NCI-H69 (cell line): Measurements from ENCODE around the gene GPC2.
"Not testable (repeated sequence)": the region's sequence is repeated elsewhere in the genome, so short reads cannot be mapped to it uniquely, and the experiment has no call there.

Experiments used
- DNase-seq: peaks from one replicate; lab custom pipeline; 2025; lab: John Stamatoyannopoulos, UW

The GPC2 gene

DNA sequence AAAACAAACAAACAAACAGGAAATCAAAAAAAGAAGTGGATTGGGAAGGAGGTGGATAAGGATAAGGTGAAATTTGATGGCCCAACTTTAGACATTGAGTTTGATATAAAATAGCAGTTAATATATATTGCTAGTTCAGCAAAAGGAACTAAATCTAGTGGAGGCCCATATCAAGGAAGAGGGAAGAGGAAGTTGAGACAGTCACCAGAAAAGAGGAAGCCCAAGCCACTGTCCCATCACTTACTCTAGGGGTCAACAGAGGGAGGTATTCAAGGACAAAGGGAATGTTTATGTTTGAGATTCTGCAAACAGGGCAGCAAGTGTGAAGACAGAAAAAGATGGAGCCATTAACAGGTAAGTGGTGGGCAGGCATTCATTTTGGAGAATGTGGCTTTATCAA, 24.8 kb downstream of the GPC2 start:
- no peak for DNase-seq

- peak; percentile 100 for DNase-seq
Measured at GRCh38 chr7:100148559-100149328, 28.4 kb downstream of the GPC2 start, which contains the start of gene LAMTOR4. Gene LAMTOR4 (plus strand): TSS chr7:100148918. CDS start chr7:100148973, 55 bp downstream.

DNA sequence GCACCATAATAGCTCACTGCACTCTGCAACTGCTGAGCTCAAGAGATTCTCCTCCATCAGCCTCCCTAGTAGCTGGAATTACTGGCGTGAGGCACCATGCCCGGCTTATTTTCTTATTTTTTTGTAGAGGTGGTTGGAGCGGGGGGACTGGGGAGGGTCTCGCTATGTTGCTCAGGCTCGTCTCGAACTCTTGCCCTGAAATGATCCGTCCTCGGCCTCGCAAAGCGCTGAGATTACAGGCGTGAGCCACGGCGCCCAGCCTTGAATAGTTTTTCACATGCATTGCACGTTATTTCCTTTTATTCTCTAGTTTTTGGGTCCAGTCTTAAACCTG, 29.0 kb downstream of the GPC2 start:
- no peak for DNase-seq

GRCh38 chr7:100147278-100147677, 29.9 kb downstream of the GPC2 start:
- DNase-seq, result no peak

GRCh38 chr7:100146350-100146749, 30.8 kb downstream of the GPC2 start:
- DNase-seq, result not testable (repeated sequence)

- no peak for DNase-seq
Measured at GRCh38 chr7:100142461-100142860, 34.7 kb downstream of the GPC2 start.

DNA sequence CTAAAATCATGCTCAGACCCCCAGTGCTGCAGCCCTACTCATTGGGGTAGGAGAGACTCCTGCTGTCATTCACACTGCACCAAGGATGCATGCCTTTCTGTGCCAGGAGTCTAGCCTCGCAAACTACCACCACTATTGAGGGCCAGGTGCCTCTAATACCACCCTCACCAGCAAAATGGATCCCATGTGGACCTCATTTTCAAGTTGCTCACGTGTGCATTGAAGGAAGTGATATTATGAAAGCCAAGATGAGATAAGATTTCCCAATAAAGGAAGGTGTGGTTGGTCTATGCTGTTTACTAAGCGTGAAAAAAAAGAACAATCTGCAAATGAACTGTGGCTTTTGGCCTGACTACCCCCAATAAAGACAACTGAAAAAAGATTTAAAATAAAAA, 35.6 kb downstream of the GPC2 start:
- DNase-seq, result no peak

DNA sequence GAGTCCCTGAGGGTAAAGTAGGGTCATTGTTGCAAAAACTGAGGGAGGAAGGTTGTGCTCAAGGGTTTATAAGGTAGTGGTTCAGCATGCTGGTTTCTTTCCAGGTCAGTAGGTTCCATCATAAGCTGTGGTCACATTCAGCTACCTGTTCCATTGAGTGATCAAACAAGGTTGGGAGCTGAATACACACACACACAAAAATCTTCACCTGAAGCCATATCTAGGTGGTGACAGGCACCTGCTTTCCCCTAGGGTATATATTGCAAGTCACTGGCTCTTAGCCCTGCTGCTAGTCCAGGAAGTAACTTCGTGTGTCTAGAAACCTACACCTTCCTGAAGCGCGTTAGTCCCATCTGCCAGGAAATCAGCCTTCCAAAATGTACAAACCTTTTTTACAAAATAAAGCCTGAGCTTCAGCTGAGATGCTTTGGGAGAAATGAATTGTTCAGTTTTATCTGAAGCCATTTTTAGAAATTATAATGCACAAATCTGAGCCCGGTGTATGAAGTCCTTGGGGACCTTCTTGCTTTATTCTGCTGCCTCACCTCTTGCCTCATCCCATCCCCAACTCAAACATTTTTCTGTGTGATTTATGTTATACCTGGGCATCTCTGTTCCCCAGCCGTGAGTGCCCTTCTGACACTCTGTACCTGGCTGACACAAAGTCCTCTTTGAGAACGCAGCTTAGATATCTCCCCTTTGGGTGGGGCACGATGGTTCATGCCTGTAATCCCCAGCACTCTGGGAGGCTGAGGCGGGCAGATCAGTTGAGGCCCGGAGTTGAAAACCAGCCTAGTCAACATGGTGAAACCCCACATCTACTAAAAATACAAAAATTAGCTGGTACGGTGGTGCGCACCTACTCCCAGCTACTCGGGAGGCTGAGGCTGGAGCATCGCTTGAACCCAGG, 39.1 kb downstream of the GPC2 start:
- DNase-seq, result peak; percentile 53

DNA sequence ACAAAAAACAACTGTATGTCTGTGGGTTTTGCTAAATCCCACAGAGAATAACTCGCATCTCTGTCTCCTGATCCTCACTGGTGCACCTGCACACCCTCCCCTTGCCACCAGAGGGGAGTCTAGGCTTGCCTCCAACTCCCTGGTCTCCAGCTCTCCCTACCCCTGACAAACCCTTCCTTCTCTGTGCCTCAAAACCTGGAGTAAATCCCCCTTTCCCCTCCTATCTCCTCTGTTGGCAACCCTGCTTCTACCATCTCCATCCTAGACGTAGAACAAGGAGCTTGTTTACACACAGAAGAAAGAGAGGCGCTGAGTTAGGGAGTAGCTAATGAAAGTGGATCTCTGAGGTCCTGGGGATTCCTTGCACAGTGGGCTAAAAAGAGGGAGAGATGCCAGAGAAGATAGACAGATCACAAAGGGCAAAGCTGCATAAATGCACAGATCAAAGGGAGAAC, 44.5 kb downstream of the GPC2 start:
- DNase-seq, result peak; percentile 76

- DNase-seq, result no peak
Measured at GRCh38 chr7:100132126-100132525, 45.1 kb downstream of the GPC2 start.

- DNase-seq, result peak; percentile 92
Measured at GRCh38 chr7:100130608-100131453, 46.4 kb downstream of the GPC2 start.

GRCh38 chr7:100130220-100130607, 47.0 kb downstream of the GPC2 start:
- DNase-seq, result peak; percentile 93

- DNase-seq, result no peak
Measured at GRCh38 chr7:100128637-100128963, 48.6 kb downstream of the GPC2 start.

DNA sequence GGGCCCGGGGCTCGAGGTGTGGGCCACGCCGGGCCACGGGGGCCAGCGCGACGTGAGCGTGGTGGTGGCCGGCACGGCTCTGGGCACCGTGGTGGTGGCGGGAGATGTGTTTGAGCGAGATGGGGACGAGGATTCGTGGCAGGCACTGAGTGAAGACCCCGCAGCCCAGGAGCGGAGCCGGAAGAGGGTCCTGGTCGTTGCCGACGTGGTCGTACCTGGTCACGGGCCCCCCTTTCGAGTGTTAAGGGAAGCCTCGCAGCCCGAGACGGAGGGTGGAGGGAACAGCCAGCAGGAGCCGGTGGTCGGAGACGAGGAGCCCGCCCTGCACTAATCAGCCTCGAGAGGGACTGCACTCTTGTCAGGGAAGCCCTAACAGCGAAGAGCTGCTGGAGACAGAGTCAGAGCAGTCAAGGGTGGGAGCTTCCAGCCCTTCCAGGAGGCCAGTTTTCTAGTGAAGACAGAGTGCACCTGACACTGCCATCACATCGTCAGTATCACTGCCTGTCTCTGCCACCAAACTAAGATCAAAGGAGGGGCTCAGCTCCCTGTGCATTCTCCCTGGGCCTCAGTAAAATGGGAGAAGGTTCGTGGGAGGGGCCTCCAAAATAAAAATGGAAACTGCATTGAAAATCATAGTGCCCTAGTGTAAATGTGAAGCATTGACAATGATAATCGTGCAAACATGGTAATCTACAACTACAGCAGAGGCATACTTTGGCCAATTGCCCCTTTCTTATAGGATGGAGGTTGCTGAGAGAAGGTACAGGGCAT, 49.1 kb downstream of the GPC2 start:
- peak; percentile 52 for DNase-seq

- peak; percentile 96 for DNase-seq
Measured at GRCh38 chr7:100126931-100127865, 50.0 kb downstream of the GPC2 start, which contains the start of gene MBLAC1. Gene MBLAC1 (plus strand): TSS chr7:100126967. CDS start chr7:100127396, 429 bp downstream.

DNA sequence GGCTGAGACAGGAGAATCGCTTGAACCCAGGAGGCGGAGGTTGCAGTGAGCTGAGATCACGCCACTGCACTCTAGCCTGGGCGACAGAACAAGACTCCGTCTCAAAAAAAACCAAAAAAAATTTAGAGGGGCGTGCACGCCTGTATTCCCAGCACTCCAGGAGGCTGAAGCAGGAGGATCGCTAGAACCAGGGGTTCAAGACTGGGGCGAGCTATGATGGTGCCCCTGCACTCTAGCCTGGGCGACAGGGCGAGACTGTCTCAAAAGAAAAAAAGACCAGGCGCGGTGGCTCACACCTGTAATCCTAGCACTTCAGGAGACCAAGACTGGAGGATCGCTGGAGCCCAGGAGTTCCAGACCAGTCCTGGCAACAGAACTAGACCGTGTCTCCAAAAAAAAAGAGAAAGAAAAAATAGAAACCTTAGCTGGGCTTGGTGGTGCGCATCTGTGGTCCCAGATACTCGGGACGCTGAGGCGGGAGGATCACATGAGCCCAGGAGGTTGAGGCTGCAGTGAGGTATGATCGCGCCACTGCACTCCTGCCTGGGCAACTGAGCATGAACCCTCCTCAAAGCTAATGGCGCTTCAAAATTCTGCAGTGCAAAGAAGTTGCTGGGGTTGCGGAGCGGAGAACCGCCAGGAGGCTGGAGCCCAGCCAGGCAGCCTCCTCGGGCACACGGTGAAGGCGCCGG, 50.8 kb downstream of the GPC2 start:
- peak; percentile 65 for DNase-seq

GRCh38 chr7:100124301-100125230, 52.6 kb downstream of the GPC2 start:
- DNase-seq, result no peak

- DNase-seq, result peak; percentile 48
Measured at GRCh38 chr7:100122568-100122967, 54.6 kb downstream of the GPC2 start.
